Thyroid gland (tissue), 4 donors: ENCODE results near the gene FCGBP.

Experiments used
- POLR2A ChIP-seq, 2 donors: fragments of 450-650 bp; IDR thresholded peaks; one replicate each; pipeline ENCODE4 v1.6.1; 2017; ENCODE audit warnings: antibody characterized with exemption in 2 of 2, mild to moderate bottlenecking in 2 of 2, moderate library complexity in 1 of 2
- TF ChIP-seq, protein P1 (sequence below), 6 experiments: fragments of 200-600 bp in 3 of 6; fragments of 450-650 bp in 3 of 6; sonication (generic) in 3 of 6; IDR thresholded peaks; one replicate each; pipeline ENCODE4 v1.5.1; 2016 to 2019; ENCODE audit warnings: antibody characterized with exemption in 6 of 6, mild to moderate bottlenecking in 2 of 6, inconsistent platforms in 1 of 6, moderate library complexity in 1 of 6

- TF ChIP-seq, protein P1, sequence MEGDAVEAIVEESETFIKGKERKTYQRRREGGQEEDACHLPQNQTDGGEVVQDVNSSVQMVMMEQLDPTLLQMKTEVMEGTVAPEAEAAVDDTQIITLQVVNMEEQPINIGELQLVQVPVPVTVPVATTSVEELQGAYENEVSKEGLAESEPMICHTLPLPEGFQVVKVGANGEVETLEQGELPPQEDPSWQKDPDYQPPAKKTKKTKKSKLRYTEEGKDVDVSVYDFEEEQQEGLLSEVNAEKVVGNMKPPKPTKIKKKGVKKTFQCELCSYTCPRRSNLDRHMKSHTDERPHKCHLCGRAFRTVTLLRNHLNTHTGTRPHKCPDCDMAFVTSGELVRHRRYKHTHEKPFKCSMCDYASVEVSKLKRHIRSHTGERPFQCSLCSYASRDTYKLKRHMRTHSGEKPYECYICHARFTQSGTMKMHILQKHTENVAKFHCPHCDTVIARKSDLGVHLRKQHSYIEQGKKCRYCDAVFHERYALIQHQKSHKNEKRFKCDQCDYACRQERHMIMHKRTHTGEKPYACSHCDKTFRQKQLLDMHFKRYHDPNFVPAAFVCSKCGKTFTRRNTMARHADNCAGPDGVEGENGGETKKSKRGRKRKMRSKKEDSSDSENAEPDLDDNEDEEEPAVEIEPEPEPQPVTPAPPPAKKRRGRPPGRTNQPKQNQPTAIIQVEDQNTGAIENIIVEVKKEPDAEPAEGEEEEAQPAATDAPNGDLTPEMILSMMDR (IDR thresholded peaks at IDR 0.05) = no peak
- TF ChIP-seq POLR2A (IDR thresholded peaks at IDR 0.05) = no peak
Observed at GRCh38 chr19:39934584-39935363, at the start of gene FCGBP.
